GM12892 (cell line): ENCODE data around the gene ARL15.

Experiments
- POLR2A ChIP-seq: IDR thresholded peaks from 2 replicates; pipeline ENCODE4 v1.6.1; 2011; ENCODE audit warnings: low read depth, low read length, control low read depth
- POLR2AphosphoS5 ChIP-seq: IDR thresholded peaks from 2 replicates; pipeline ENCODE4 v1.6.1; 2011; ENCODE audit warnings: low read depth, low read length, control low read depth
- TAF1 ChIP-seq: IDR thresholded peaks from 2 replicates; pipeline ENCODE4 v1.6.1; 2011; ENCODE audit warnings: low read depth, mild to moderate bottlenecking, control low read depth, low read length, borderline replicate concordance

GRCh38 chr5:54117957-54118356 lies 192.4 kb downstream of the ARL15 start:
- TF ChIP-seq POLR2A (no peak), POLR2AphosphoS5 (no peak), TAF1 (no peak)
